Measurements from ENCODE around the gene C2orf69.
"Not testable (repeated sequence)": the region's sequence is repeated elsewhere in the genome, so short reads cannot be mapped to it uniquely, and the experiment has no call there.

C2orf69 gene

DNA sequence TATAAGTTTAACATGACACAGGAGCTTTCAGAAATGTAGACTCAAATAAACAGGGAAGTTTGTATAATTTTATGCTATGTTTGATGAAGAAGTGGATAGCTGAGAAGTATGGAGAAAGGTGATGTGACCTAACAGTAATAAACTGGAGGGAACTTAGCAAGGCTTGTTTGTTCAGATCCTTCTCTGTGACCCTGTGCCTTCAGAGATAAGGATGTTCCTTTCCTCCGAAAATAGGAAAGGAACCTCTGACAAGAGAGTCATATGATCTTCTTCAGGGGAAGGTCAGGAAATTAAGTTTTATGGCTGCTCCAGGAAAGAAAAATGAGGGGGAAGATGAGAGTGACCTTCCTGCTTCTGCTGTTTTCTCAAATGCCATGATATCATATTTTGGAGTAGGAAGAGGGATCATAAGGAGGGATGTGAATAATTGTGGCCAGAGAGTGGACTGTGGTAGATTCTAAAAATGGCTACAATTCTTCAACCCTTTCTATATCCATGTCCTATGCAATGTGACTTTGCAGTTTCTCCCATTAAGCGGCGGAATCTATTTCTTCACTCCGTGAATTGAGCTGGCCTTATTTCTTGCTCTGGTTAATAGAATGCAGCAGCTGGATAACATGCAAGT lies 8.5 kb upstream of the C2orf69 start:
- DNase-seq (ENCODE audit: low read depth, low spot score) = no peak
- no peaks in the 10 kb centered on the region for H3K27me3 ChIP-seq (ENCODE audit: insufficient read depth, insufficient read length)
- TF ChIP-seq SUZ12 (IDR thresholded peaks at IDR 0.05; ENCODE audit: extremely low read depth, insufficient read depth, insufficient read length) (no peak), YY1 (IDR thresholded peaks at IDR 0.05; ENCODE audit: insufficient read depth, insufficient read length) (no peak), ZNF274 (IDR thresholded peaks at IDR 0.05; ENCODE audit: low read depth, low read length) (no peak)

DNA sequence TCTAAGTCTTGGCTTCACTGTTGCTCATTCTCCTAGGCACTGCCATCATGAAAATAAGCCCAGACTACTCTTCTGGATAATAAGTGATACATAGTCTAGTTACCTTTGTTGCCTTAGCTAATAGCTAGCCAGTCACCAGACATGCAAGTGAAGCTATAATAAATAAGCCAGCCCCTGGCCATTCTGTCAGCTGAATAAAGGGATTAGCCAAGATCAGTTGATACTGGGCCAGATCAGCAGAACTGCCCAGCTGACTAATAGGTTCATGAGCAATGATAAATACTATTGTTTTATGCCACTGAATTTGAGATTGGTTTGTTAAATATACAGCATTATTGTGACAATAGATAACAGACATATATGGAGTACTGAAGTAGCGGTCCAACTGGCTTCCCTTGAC lies 8.0 kb upstream of the C2orf69 start:
- DNase-seq (ENCODE audit: low read depth, low spot score) = no peak
- no peak overlapping the region for H3K9ac ChIP-seq (ENCODE audit: insufficient read length, low read depth)
- no peaks in the 10 kb centered on the region for H3K9me3 ChIP-seq (ENCODE audit: insufficient read depth, low read length)
- H3K4me3 ChIP-seq (ENCODE audit: insufficient read length, low read depth) = no peak overlapping the region
- TF ChIP-seq ZNF274 (IDR thresholded peaks at IDR 0.05; ENCODE audit: low read depth, low read length) (no peak), SUZ12 (IDR thresholded peaks at IDR 0.05; ENCODE audit: extremely low read depth, insufficient read depth, insufficient read length) (no peak), YY1 (IDR thresholded peaks at IDR 0.05; ENCODE audit: insufficient read depth, insufficient read length) (no peak)
- no peaks in the 10 kb centered on the region for H3K27me3 ChIP-seq (ENCODE audit: insufficient read depth, insufficient read length)
- H3K36me3 ChIP-seq (ENCODE audit: insufficient read depth, insufficient read length, low read length) = no peaks in the 10 kb centered on the region
- no peaks in the 10 kb centered on the region for H3K4me1 ChIP-seq (ENCODE audit: insufficient read depth, insufficient read length)

More for the DNA sequence above, 8.5 kb upstream of the C2orf69 start:
- H3K36me3 ChIP-seq (ENCODE audit: insufficient read depth, insufficient read length, low read length) = no peaks in the 10 kb centered on the region
- H3K4me1 ChIP-seq (ENCODE audit: insufficient read depth, insufficient read length) = no peaks in the 10 kb centered on the region
- H3K9ac ChIP-seq (ENCODE audit: insufficient read length, low read depth) = no peak overlapping the region
- no peaks in the 10 kb centered on the region for H3K9me3 ChIP-seq (ENCODE audit: insufficient read depth, low read length)
- no peak overlapping the region for H3K4me3 ChIP-seq (ENCODE audit: insufficient read length, low read depth)

DNA sequence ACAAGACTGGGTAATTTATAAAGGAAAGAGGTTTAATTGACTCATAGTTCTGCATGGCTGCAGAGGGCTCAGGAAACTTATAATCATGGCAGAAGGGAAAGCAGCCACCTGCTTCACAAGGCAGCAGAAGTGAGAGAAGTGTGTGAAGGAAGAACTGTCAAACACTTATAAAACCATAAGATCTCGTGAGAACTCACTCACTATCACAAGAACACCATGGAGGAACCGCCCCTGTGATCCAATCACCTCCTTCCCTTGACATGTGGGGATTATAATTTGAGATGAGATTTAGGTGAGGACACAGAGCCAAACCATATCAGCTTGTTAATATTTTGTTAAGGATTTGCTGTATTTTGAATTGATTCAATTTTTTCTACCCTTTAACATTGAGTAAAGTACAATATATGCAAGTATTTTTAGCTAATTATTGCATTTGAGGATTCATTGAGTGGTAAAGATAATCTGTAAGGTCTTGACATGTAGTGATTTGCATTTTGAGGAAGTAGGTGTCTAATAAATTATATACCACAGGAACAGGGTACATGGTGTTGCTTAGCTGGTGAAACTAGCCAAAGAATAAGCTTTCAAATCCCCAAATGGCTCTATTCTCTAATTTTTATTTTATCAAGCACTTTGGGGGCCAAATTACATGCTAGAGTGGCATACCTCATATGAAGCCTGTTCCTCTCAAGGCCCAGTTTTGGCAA lies 3.9 kb upstream of the C2orf69 start:
- Histone ChIP-seq H3K4me3 (ENCODE audit: insufficient read length, low read depth) (no peak overlapping the region), H3K9me3 (ENCODE audit: insufficient read depth, low read length) (no peaks in the 10 kb centered on the region), H3K9ac (ENCODE audit: insufficient read length, low read depth) (no peak overlapping the region), H3K27me3 (ENCODE audit: insufficient read depth, insufficient read length) (no peaks in the 10 kb centered on the region), H3K4me1 (ENCODE audit: insufficient read depth, insufficient read length) (no peaks in the 10 kb centered on the region), H3K36me3 (ENCODE audit: insufficient read depth, insufficient read length, low read length) (no peaks in the 10 kb centered on the region)
- TF ChIP-seq ZNF274 (IDR thresholded peaks at IDR 0.05; ENCODE audit: low read depth, low read length) = no peak
- no peak for TF ChIP-seq YY1 (IDR thresholded peaks at IDR 0.05; ENCODE audit: insufficient read depth, insufficient read length)
- TF ChIP-seq SUZ12 (IDR thresholded peaks at IDR 0.05; ENCODE audit: extremely low read depth, insufficient read depth, insufficient read length) = no peak
- no peak for DNase-seq (ENCODE audit: low read depth, low spot score)

DNA sequence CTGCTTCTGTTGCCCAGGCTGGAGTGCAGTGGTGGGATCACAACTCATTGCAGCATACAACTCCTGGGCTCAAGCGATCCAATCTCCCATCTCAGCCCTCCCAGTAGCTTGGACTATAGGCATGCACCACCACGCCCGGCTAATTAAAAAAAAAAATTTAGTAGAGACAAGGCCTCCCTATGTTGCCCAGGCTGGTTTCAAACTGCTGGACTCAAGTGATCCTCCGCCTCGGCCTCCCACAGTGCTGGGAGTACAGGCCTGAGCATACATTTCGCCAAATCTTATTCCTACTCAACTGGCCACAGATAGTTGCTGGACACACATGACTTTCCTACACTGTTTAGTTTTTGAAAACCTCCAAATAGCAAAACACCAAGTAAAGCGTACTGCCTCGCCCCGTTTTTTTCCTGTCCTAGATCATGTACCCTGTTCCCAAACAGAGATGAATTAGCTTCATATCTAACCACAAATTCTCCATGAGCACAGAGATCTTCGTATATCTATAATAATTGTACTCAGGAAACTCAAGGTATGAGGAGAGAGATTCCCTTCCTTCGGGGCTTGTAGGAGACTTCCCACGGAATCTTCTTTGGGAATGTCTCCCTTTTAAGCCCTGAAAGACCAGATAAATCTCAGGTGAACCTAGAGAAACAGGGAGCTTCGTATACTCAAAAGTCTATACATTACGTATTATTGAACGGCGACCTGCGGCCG lies 598 bp upstream of the C2orf69 start:
- Histone ChIP-seq H3K4me1 (ENCODE audit: insufficient read depth, insufficient read length) (no peaks in the 10 kb centered on the region), H3K36me3 (ENCODE audit: insufficient read depth, insufficient read length, low read length) (peaks cover 18% of the 10 kb centered on the region), H3K9ac (ENCODE audit: insufficient read length, low read depth) (peak overlapping the region; percentile 67), H3K4me3 (ENCODE audit: insufficient read length, low read depth) (peak overlapping the region; percentile 62), H3K9me3 (ENCODE audit: insufficient read depth, low read length) (peaks cover 17% of the 10 kb centered on the region), H3K27me3 (ENCODE audit: insufficient read depth, insufficient read length) (no peaks in the 10 kb centered on the region)
- no peak for DNase-seq (ENCODE audit: low read depth, low spot score)
- TF ChIP-seq ZNF274 (IDR thresholded peaks at IDR 0.05; ENCODE audit: low read depth, low read length) (no peak), SUZ12 (IDR thresholded peaks at IDR 0.05; ENCODE audit: extremely low read depth, insufficient read depth, insufficient read length) (no peak), YY1 (IDR thresholded peaks at IDR 0.05; ENCODE audit: insufficient read depth, insufficient read length) (no peak)

DNA sequence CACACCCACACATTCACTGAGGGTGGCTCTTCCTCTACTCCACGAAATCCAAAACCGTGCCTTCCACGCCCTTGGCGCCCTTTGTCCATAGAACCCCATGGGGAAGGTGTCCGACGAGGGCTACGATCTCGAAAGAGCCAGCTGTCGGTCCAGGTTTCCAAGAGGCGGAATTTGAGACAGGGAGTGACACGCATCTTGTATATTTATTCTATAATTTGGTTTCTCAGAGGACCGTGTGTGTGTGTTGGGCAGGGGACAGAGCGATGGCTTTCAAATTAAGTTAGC lies 726 bp downstream of the C2orf69 start:
- Histone ChIP-seq H3K4me1 (ENCODE audit: insufficient read depth, insufficient read length) (no peaks in the 10 kb centered on the region), H3K9ac (ENCODE audit: insufficient read length, low read depth) (peak overlapping the region; percentile 98), H3K9me3 (ENCODE audit: insufficient read depth, low read length) (peaks cover 30% of the 10 kb centered on the region), H3K27me3 (ENCODE audit: insufficient read depth, insufficient read length) (no peaks in the 10 kb centered on the region), H3K4me3 (ENCODE audit: insufficient read length, low read depth) (peak overlapping the region; percentile 94), H3K36me3 (ENCODE audit: insufficient read depth, insufficient read length, low read length) (peaks cover 31% of the 10 kb centered on the region)
- TF ChIP-seq SUZ12 (IDR thresholded peaks at IDR 0.05; ENCODE audit: extremely low read depth, insufficient read depth, insufficient read length) (no peak), YY1 (IDR thresholded peaks at IDR 0.05; ENCODE audit: insufficient read depth, insufficient read length) (no peak), ZNF274 (IDR thresholded peaks at IDR 0.05; ENCODE audit: low read depth, low read length) (no peak)
- DNase-seq (ENCODE audit: low read depth, low spot score) = no peak

DNA sequence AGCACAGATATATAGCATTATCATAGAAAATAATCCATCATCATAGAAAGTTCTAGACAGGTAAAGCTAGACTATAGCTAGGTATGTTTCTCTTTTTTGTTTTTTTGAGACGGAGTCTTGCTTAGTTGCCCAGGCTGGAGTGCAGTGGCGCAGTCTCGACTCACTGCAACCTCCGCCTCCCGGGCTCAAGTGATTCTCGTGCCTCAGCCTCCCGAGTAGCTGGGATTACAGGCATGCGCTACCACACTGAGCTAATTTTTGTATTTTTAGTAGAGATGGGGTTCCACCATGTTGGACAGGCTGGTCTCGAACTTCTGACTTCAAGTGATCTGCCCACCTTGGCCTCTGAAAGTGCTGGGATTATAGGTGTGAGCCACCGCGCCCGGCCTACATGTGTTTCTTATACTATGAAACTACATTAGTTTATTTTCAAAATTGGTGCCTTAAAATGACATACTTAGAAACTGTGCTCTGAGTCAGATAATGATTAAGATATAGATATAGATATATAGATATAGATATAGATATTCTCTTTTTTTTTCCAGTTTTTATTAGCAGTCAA lies 1.5 kb downstream of the C2orf69 start:
- H3K9ac ChIP-seq (ENCODE audit: insufficient read length, low read depth) = peak overlapping the region; percentile 98
- DNase-seq (ENCODE audit: low read depth, low spot score); H3K27me3 ChIP-seq (ENCODE audit: insufficient read depth, insufficient read length); H3K4me1 ChIP-seq (ENCODE audit: insufficient read depth, insufficient read length): not testable (repeated sequence)
- peaks cover 38% of the 10 kb centered on the region for H3K9me3 ChIP-seq (ENCODE audit: insufficient read depth, low read length)
- H3K36me3 ChIP-seq (ENCODE audit: insufficient read depth, insufficient read length, low read length) = peaks cover 38% of the 10 kb centered on the region
- peak overlapping the region; percentile 94 for H3K4me3 ChIP-seq (ENCODE audit: insufficient read length, low read depth)

DNA sequence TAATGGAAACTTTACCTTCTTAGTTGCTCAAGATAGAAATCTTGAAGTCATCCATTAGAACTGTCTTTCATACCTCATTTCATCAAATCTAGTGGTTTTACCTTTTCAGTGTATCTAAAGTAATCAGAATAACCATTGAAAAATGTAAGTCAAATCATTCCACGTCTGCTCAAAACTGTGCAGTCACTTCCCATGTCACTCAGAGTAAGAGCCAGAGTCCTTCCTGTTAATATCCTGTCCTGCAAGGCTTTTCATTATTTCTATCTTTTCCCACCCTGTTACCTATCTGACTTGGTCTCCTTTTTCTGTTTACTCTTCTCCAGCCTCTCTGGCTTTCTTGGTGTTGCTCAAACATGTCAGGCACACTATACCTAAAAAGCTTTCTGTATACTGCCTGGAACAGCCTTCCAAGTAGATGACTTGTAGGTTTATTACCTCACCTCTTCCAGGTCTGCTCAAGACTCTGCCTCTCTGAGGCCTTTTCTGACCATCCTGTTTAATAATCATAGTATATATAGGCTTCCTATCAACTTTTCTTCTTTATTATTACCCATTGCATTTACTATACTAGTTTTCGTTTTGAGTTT lies 3.4 kb downstream of the C2orf69 start:
- no peak overlapping the region for H3K4me3 ChIP-seq (ENCODE audit: insufficient read length, low read depth)
- peaks cover 43% of the 10 kb centered on the region for H3K9me3 ChIP-seq (ENCODE audit: insufficient read depth, low read length)
- no peaks in the 10 kb centered on the region for H3K27me3 ChIP-seq (ENCODE audit: insufficient read depth, insufficient read length)
- no peak for DNase-seq (ENCODE audit: low read depth, low spot score)
- no peaks in the 10 kb centered on the region for H3K4me1 ChIP-seq (ENCODE audit: insufficient read depth, insufficient read length)
- no peak for TF ChIP-seq SUZ12 (IDR thresholded peaks at IDR 0.05; ENCODE audit: extremely low read depth, insufficient read depth, insufficient read length)
- no peak for TF ChIP-seq YY1 (IDR thresholded peaks at IDR 0.05; ENCODE audit: insufficient read depth, insufficient read length)
- no peak for TF ChIP-seq ZNF274 (IDR thresholded peaks at IDR 0.05; ENCODE audit: low read depth, low read length)
- no peak overlapping the region for H3K9ac ChIP-seq (ENCODE audit: insufficient read length, low read depth)
- H3K36me3 ChIP-seq (ENCODE audit: insufficient read depth, insufficient read length, low read length) = peaks cover 55% of the 10 kb centered on the region
